ENCODE results near the gene CORIN.

The CORIN gene

GRCh38 chr4:47729131-47729680, 108.7 kb downstream of the CORIN start:
- H3K27me3 ChIP-seq (ENCODE audit: insufficient read depth, low read length, poor library complexity, severe bottlenecking) = no peaks in the 10 kb centered on the region
- H4K20me1 ChIP-seq (ENCODE audit: insufficient read depth, low read length, poor library complexity, severe bottlenecking) = no peaks in the 10 kb centered on the region
- H3K9ac ChIP-seq (ENCODE audit: low read depth, low read length, poor library complexity, severe bottlenecking) = no peak overlapping the region
- no peaks in the 10 kb centered on the region for H3K36me3 ChIP-seq (ENCODE audit: insufficient read depth, low read length)
- H3K4me3 ChIP-seq (ENCODE audit: low read length, poor library complexity, severe bottlenecking) = no peak overlapping the region
- H2AFZ ChIP-seq (ENCODE audit: low read length) = no peak overlapping the region
- H3K4me2 ChIP-seq (ENCODE audit: low read depth, low read length, poor library complexity, severe bottlenecking) = no peak overlapping the region
- no peaks in the 10 kb centered on the region for H3F3A ChIP-seq (ENCODE audit: low read depth)
- no peaks in the 10 kb centered on the region for H3K9me3 ChIP-seq (ENCODE audit: insufficient read depth, low read depth, low read length)
- H3K4me1 ChIP-seq (ENCODE audit: insufficient read depth, low read length, poor library complexity, severe bottlenecking) = no peaks in the 10 kb centered on the region
- no peak for TF ChIP-seq CTCF (conservative IDR thresholded peaks at IDR 0.05; ENCODE audit: low read length)
- no peak for TF ChIP-seq EZH2phosphoT487 (IDR thresholded peaks at IDR 0.05; ENCODE audit: borderline replicate concordance)
- no peaks in the 10 kb centered on the region for H3K9me2 ChIP-seq (replicated peaks; ENCODE audit: low read depth, low read length)
- H3K79me2 ChIP-seq (ENCODE audit: insufficient read depth, low read length) = no peaks in the 10 kb centered on the region

- no peaks in the 10 kb centered on the region for H3K27me3 ChIP-seq (ENCODE audit: insufficient read depth, low read length, poor library complexity, severe bottlenecking)
- no peaks in the 10 kb centered on the region for H4K20me1 ChIP-seq (ENCODE audit: insufficient read depth, low read length, poor library complexity, severe bottlenecking)
- H2AFZ ChIP-seq (ENCODE audit: low read length) = no peak overlapping the region
- H3K4me1 ChIP-seq (ENCODE audit: insufficient read depth, low read length, poor library complexity, severe bottlenecking) = no peaks in the 10 kb centered on the region
- H3F3A ChIP-seq (ENCODE audit: low read depth) = no peaks in the 10 kb centered on the region
- no peaks in the 10 kb centered on the region for H3K9me2 ChIP-seq (replicated peaks; ENCODE audit: low read depth, low read length)
- no peak for TF ChIP-seq EZH2phosphoT487 (IDR thresholded peaks at IDR 0.05; ENCODE audit: borderline replicate concordance)
- no peak for TF ChIP-seq CTCF (conservative IDR thresholded peaks at IDR 0.05; ENCODE audit: low read length)
- H3K4me3 ChIP-seq (ENCODE audit: low read length, poor library complexity, severe bottlenecking) = no peak overlapping the region
- no peaks in the 10 kb centered on the region for H3K9me3 ChIP-seq (ENCODE audit: insufficient read depth, low read depth, low read length)
- H3K36me3 ChIP-seq (ENCODE audit: insufficient read depth, low read length) = no peaks in the 10 kb centered on the region
- H3K9ac ChIP-seq (ENCODE audit: low read depth, low read length, poor library complexity, severe bottlenecking) = no peak overlapping the region
- no peak overlapping the region for H3K4me2 ChIP-seq (ENCODE audit: low read depth, low read length, poor library complexity, severe bottlenecking)
- H3K79me2 ChIP-seq (ENCODE audit: insufficient read depth, low read length) = no peaks in the 10 kb centered on the region
Measured at GRCh38 chr4:47721892-47722575, 115.8 kb downstream of the CORIN start.

- Histone ChIP-seq H3K4me1 (ENCODE audit: insufficient read depth, low read length, poor library complexity, severe bottlenecking) (no peaks in the 10 kb centered on the region), H3K9ac (ENCODE audit: low read depth, low read length, poor library complexity, severe bottlenecking) (no peak overlapping the region), H3K4me3 (ENCODE audit: low read length, poor library complexity, severe bottlenecking) (no peak overlapping the region), H3K9me2 (replicated peaks; ENCODE audit: low read depth, low read length) (no peaks in the 10 kb centered on the region), H3K4me2 (ENCODE audit: low read depth, low read length, poor library complexity, severe bottlenecking) (no peak overlapping the region), H3K36me3 (ENCODE audit: insufficient read depth, low read length) (no peaks in the 10 kb centered on the region), H3K27me3 (ENCODE audit: insufficient read depth, low read length, poor library complexity, severe bottlenecking) (no peaks in the 10 kb centered on the region), H3K9me3 (ENCODE audit: insufficient read depth, low read depth, low read length) (no peaks in the 10 kb centered on the region), H3K79me2 (ENCODE audit: insufficient read depth, low read length) (no peaks in the 10 kb centered on the region), H2AFZ (ENCODE audit: low read length) (no peak overlapping the region), H4K20me1 (ENCODE audit: insufficient read depth, low read length, poor library complexity, severe bottlenecking) (no peaks in the 10 kb centered on the region), H3F3A (ENCODE audit: low read depth) (no peaks in the 10 kb centered on the region)
- TF ChIP-seq EZH2phosphoT487 (IDR thresholded peaks at IDR 0.05; ENCODE audit: borderline replicate concordance) = no peak
- no peak for TF ChIP-seq CTCF (conservative IDR thresholded peaks at IDR 0.05; ENCODE audit: low read length)
Measured at GRCh38 chr4:47721485-47721884, 116.4 kb downstream of the CORIN start.

All from Loucy (cell line).